ENCODE results near the gene DNAJC9. TPM values are rescaled to one million over a fixed set of nuclear protein-coding genes. Genes with fewer than 3 reads are reported as not detected.

DNAJC9 gene
- total and polyA plus RNA-seq, 4 donors = 26.4 to 37.9 (median 36.2) TPM

DNA sequence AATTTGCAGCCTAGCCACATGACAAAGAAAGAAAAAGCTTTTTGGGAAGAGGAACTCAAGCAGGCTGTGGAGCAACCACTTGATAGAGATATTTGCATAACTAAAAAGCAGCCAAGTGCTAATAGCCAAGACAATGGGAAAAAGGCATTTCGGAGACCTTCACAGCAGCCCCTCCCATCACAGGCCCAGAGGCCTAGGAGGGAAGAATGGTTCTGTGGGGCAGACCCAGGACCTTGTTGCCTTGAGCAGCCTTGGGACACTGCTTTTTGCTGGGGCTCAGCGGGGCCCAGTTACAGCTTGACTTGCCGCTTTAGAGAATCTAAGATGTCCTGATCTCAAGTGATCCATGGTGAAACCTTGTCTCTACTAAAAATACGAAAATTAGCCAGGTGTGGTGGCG lies 40.7 kb downstream of the DNAJC9 start:
- no peaks in the 10 kb centered on the region for H3K27me3 ChIP-seq (ENCODE audit: control insufficient read depth, insufficient read depth, low read length)
- peaks cover 14% of the 10 kb centered on the region for H3K36me3 ChIP-seq (ENCODE audit: control insufficient read depth, insufficient read depth, low read length)
- H3K4me1 ChIP-seq (ENCODE audit: control insufficient read depth, insufficient read depth, low read length) = no peaks in the 10 kb centered on the region
- H3K4me3 ChIP-seq (ENCODE audit: low read depth, low read length) = no peak overlapping the region
- no peak for DNase-seq (ENCODE audit: low read depth in 4 of 6, low spot score in 6 of 6)
- H3K27ac ChIP-seq (ENCODE audit: low read depth, low read length) = no peak overlapping the region
- no peaks in the 10 kb centered on the region for H3K9me3 ChIP-seq (ENCODE audit: control insufficient read depth, insufficient read depth, low read length)
- WGBS (ENCODE audit: insufficient coverage) = 97% methylated on average over 4 of the region's 5 CpGs

DNA sequence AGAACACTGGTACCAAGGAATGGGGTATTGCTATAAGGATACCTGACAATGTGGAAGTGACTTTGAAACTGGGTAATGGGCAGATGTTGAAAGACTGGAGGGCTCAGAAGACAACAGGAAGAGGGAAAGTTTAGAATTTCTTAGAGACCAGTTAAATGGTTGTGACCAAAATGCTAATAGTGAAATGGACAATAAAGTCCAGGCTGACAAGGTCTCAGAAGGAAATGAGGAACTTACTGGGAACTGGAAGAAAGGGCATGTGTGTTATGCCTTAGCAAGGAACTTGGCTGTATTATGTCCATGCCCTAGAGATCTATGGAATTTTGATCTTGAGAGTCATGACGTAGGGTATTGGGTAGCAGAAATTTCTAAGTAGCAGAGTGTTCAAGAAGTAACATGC lies 41.2 kb downstream of the DNAJC9 start:
- no peak overlapping the region for H3K4me3 ChIP-seq (ENCODE audit: low read depth, low read length)
- no peaks in the 10 kb centered on the region for H3K27me3 ChIP-seq (ENCODE audit: control insufficient read depth, insufficient read depth, low read length)
- no peak for DNase-seq (ENCODE audit: low read depth in 4 of 6, low spot score in 6 of 6)
- 100% methylated on average over 1 of the region's 1 CpG for WGBS (ENCODE audit: insufficient coverage)
- H3K27ac ChIP-seq (ENCODE audit: low read depth, low read length) = no peak overlapping the region
- H3K4me1 ChIP-seq (ENCODE audit: control insufficient read depth, insufficient read depth, low read length) = no peaks in the 10 kb centered on the region
- H3K36me3 ChIP-seq (ENCODE audit: control insufficient read depth, insufficient read depth, low read length) = peaks cover 13% of the 10 kb centered on the region
- H3K9me3 ChIP-seq (ENCODE audit: control insufficient read depth, insufficient read depth, low read length) = no peaks in the 10 kb centered on the region

GRCh38 chr10:73205081-73205480 lies 42.0 kb downstream of the DNAJC9 start:
- H3K36me3 ChIP-seq (ENCODE audit: control insufficient read depth, insufficient read depth, low read length) = peaks cover 9% of the 10 kb centered on the region

More at GRCh38 chr10:73205081-73205480, 42.0 kb downstream of the DNAJC9 start:
- H3K4me3 ChIP-seq (ENCODE audit: low read depth, low read length) = no peak overlapping the region
- H3K4me1 ChIP-seq (ENCODE audit: control insufficient read depth, insufficient read depth, low read length) = no peaks in the 10 kb centered on the region
- 100% methylated on average over 2 of the region's 3 CpGs for WGBS (ENCODE audit: insufficient coverage)
- no peaks in the 10 kb centered on the region for H3K9me3 ChIP-seq (ENCODE audit: control insufficient read depth, insufficient read depth, low read length)
- no peak overlapping the region for H3K27ac ChIP-seq (ENCODE audit: low read depth, low read length)
- H3K27me3 ChIP-seq (ENCODE audit: control insufficient read depth, insufficient read depth, low read length) = no peaks in the 10 kb centered on the region
- DNase-seq (ENCODE audit: low read depth in 4 of 6, low spot score in 6 of 6) = no peak

Small RNA genes lying within 50 kb of the gene (small RNA-seq; reads per million reads assigned to genes)
- gene RF00019 (ENCODE audit: low replicate concordance) (not detected), gene RNU6-833P (ENCODE audit: low replicate concordance) (not detected)

Other genes with a start within 250 kb of the DNAJC9 start
- 100 to 1,000 TPM in 1 of 2 donors, 10 to 100 TPM in 1; 88.0 to 107 TPM for gene P4HA1, start 150.4 kb downstream of the DNAJC9 start, total RNA-seq
- 10 to 100 TPM; 47.2 to 51.2 TPM for gene P4HA1, start 150.4 kb downstream of the DNAJC9 start, polyA plus RNA-seq (ENCODE audit: insufficient read length in 2 of 2)
- 1 to 10 TPM in 1 of 2 donors, under 1 TPM in 1; 0.50 to 2.4 TPM for gene NUDT13, start 136.8 kb downstream of the DNAJC9 start, total RNA-seq
- gene NUDT13, start 136.8 kb downstream of the DNAJC9 start, polyA plus RNA-seq (ENCODE audit: insufficient read length in 2 of 2) = 1 to 10 TPM; 2.4 to 5.4 TPM
- gene ECD, start 79.2 kb downstream of the DNAJC9 start, total RNA-seq = 10 to 100 TPM; 28.9 to 30.9 TPM
- 10 to 100 TPM; 30.6 to 30.8 TPM for gene ECD, start 79.2 kb downstream of the DNAJC9 start, polyA plus RNA-seq (ENCODE audit: insufficient read length in 2 of 2)
- 10 to 100 TPM; 32.1 to 39.5 TPM for gene FAM149B1, start 79.1 kb downstream of the DNAJC9 start, total RNA-seq
- 10 to 100 TPM; 36.9 to 39.9 TPM for gene FAM149B1, start 79.1 kb downstream of the DNAJC9 start, polyA plus RNA-seq (ENCODE audit: insufficient read length in 2 of 2)
- gene MRPS16, start 5.4 kb upstream of the DNAJC9 start, total RNA-seq = 10 to 100 TPM; 62.2 to 65.8 TPM
- gene MRPS16, start 5.4 kb upstream of the DNAJC9 start, polyA plus RNA-seq (ENCODE audit: insufficient read length in 2 of 2) = 10 to 100 TPM; 68.8 to 84.3 TPM
- gene CFAP70, start 111.6 kb upstream of the DNAJC9 start, total RNA-seq = 10 to 100 TPM in 1 of 2 donors, 1 to 10 TPM in 1; 4.7 to 22.6 TPM
- gene CFAP70, start 111.6 kb upstream of the DNAJC9 start, polyA plus RNA-seq (ENCODE audit: insufficient read length in 2 of 2) = 10 to 100 TPM in 1 of 2 donors, 1 to 10 TPM in 1; 8.8 to 14.2 TPM
- 10 to 100 TPM; 69.9 to 72.3 TPM for gene ANXA7, start 166.8 kb upstream of the DNAJC9 start, total RNA-seq
- gene ANXA7, start 166.8 kb upstream of the DNAJC9 start, polyA plus RNA-seq (ENCODE audit: insufficient read length in 2 of 2) = 10 to 100 TPM; 55.6 to 59.2 TPM
- gene MSS51, start 186.3 kb upstream of the DNAJC9 start, total RNA-seq = 1 to 10 TPM; 3.2 to 3.9 TPM
- 1 to 10 TPM; 2.4 to 6.4 TPM for gene MSS51, start 186.3 kb upstream of the DNAJC9 start, polyA plus RNA-seq (ENCODE audit: insufficient read length in 2 of 2)
- 100 to 1,000 TPM in 1 of 2 donors, 10 to 100 TPM in 1; 49.1 to 180 TPM for gene PPP3CB, start 248.8 kb upstream of the DNAJC9 start, total RNA-seq
- 100 to 1,000 TPM; 166 to 173 TPM for gene PPP3CB, start 248.8 kb upstream of the DNAJC9 start, polyA plus RNA-seq (ENCODE audit: insufficient read length in 2 of 2)